Measurements from ENCODE around the gene TOR1AIP1.

TOR1AIP1 gene

DNA sequence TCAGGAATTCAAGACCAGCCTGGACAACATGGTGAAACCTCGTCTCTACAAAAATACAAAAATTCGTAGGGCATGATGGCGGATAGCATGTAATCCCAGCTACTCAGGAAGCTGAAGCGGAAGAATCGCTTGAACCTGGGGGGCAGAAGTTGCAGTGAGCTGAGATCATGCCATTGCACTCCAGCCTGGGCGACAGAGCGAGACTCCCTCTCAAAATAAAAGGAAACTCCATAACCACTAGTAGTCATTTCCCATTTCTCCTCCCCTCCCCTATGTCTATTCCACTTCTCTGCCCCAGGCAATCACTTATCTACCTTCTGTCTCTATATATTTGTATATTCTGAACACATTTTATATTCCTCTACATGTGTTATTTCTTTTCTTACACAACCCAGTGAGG, 68.6 kb downstream of the TOR1AIP1 start:
- TF ChIP-seq, protein P1, sequence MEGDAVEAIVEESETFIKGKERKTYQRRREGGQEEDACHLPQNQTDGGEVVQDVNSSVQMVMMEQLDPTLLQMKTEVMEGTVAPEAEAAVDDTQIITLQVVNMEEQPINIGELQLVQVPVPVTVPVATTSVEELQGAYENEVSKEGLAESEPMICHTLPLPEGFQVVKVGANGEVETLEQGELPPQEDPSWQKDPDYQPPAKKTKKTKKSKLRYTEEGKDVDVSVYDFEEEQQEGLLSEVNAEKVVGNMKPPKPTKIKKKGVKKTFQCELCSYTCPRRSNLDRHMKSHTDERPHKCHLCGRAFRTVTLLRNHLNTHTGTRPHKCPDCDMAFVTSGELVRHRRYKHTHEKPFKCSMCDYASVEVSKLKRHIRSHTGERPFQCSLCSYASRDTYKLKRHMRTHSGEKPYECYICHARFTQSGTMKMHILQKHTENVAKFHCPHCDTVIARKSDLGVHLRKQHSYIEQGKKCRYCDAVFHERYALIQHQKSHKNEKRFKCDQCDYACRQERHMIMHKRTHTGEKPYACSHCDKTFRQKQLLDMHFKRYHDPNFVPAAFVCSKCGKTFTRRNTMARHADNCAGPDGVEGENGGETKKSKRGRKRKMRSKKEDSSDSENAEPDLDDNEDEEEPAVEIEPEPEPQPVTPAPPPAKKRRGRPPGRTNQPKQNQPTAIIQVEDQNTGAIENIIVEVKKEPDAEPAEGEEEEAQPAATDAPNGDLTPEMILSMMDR (conservative IDR thresholded peaks at IDR 0.05; ENCODE audit: control insufficient read depth, insufficient read depth, low read depth, low read length), result no peak
- no peak overlapping the region for H3K4me3 ChIP-seq (ENCODE audit: control insufficient read depth, low read depth, low read length)
- DNase-seq (ENCODE audit: low read depth), result no peak

DNA sequence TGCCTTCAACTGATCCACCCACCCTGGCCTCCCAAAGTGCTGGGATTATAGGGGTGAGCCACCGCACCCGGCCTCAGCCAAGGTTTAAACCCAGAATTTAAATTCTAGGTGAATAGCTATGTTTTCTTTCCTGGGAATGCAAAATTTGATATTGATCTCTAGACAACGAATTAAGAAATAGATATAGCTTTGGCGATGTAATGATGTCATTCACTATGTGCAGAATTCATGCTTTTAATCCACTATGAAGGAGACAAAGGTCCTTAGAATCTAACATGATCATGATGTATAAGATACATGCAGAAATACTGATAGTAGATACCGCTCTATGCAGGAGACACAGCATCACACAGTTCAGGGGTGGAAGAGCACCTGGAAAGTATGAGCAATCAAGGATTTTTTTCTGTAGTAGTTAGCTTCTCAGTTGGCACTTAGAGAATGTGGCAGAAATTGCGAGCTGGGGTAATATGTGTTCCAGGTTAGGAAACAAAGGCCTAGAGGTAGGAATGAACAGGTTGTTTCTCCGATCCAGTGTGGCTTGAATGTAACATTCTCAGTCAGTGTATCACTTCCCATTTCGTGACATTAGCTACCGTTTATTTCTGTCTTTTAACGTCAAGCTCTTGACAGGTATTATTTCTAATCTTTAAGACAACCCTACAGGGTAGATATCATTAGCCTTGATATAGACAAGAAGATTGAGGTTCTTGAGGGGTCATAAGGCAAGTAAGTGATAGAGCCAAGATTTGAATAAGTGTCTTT, 69.5 kb downstream of the TOR1AIP1 start:
- TF ChIP-seq, protein P1 (conservative IDR thresholded peaks at IDR 0.05; ENCODE audit: control insufficient read depth, insufficient read depth, low read depth, low read length), result no peak
- no peak for DNase-seq (ENCODE audit: low read depth)
- H3K4me3 ChIP-seq (ENCODE audit: control insufficient read depth, low read depth, low read length), result no peak overlapping the region

DNA sequence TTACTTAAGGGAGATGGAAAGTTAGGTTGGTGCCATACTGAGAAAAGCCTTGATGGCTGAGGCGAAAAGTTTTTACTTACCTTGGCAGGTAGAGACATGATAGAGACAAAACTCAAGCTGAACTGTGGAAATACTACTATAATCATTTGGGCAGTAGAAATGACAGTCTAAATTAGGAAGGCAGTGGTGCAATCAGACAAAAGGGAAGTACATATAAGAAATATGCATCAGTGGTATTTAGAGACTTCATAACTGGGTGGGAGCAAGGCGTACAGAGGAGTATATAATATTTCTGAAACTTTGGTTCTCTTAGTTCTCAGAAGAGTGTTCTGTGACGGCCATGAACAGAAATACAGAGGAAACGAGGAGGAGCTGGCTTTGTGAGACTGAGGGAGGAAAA, 70.1 kb downstream of the TOR1AIP1 start:
- H3K4me3 ChIP-seq (ENCODE audit: control insufficient read depth, low read depth, low read length), result no peak overlapping the region
- TF ChIP-seq, protein P1 (conservative IDR thresholded peaks at IDR 0.05; ENCODE audit: control insufficient read depth, insufficient read depth, low read depth, low read length), result no peak
- no peak for DNase-seq (ENCODE audit: low read depth)

DNA sequence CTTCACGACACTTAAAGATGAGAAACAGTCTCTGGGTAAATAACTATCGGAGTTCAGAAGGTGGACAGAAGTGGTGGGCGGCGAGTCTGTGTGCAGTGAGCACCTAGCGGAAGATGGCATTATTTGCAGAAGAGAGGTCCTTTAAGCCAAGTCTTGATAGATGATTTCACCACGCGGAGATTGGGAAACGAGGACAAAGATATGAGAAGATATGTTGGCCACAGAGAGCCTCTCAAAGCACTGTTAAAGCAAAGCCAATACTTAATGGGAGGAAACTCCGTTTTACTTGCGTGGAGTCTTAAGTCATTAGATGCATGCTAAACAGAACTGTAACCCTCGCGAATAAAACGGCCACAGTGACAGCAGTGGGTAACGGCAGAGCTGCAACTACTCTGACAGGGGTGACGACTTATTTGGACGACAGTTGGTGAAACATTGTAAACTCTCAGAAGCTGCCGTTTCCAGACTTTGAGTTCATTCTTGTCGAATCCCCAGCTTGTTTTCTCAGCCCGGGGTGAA, 71.9 kb downstream of the TOR1AIP1 start:
- TF ChIP-seq, protein P1 (conservative IDR thresholded peaks at IDR 0.05; ENCODE audit: control insufficient read depth, insufficient read depth, low read depth, low read length), result peak; percentile 29
- peak; percentile 61 for DNase-seq (ENCODE audit: low read depth)

DNA sequence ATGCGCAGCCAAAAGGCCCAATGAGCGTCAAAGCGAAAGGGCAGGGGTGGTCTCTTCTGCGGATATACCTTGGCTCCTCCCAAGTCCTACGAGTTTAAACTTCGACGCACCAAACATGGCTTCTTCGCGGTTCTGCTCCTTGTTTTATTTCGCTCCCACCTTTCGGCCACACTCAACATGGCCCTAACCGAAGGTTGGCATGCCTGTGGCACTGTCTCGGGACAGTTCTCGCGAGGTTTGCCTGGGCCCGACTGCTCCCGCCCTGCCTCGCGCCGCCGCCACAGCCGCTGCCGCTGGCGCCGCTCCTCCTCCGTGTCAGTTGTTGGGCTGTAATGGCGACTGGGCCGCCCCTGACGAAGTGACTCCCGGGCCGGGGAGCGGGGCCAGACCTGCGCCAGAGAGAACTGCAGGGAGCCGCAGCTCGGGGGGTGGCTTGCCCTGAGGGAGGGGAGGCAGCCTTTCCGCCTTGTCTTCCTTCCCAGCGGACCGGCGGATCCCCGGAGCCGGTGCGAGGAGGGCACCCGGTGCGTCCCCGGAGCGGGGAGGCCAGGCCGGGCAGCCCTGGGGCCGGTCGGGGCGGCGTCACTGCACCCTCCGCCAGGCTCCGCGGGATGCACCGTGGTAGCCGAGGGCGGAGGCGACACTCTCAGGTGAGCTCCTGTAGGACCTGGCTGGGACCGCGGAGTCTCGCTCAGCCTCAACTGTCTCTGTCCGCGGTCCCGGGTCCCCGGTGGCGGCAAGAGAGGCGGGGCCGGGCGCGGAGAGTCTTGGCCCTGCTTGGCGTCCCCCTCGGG, 72.6 kb downstream of the TOR1AIP1 start, which contains the start of gene CEP350:
CEP350 (plus strand) TSS at position 318 of the 794 bp plus-strand sequence. CDS start 31,372 bp downstream, outside the sequence.
- peak; percentile 99 for DNase-seq (ENCODE audit: low read depth)
- peak within 1 kb of the TSS; percentile 74 for H3K4me3 ChIP-seq (ENCODE audit: control insufficient read depth, low read depth, low read length)
- TF ChIP-seq, protein P1 (conservative IDR thresholded peaks at IDR 0.05; ENCODE audit: control insufficient read depth, insufficient read depth, low read depth, low read length), result no peak

More for the DNA sequence above, 71.9 kb downstream of the TOR1AIP1 start:
- H3K4me3 ChIP-seq (ENCODE audit: control insufficient read depth, low read depth, low read length), result peak overlapping the region; percentile 74

DNA sequence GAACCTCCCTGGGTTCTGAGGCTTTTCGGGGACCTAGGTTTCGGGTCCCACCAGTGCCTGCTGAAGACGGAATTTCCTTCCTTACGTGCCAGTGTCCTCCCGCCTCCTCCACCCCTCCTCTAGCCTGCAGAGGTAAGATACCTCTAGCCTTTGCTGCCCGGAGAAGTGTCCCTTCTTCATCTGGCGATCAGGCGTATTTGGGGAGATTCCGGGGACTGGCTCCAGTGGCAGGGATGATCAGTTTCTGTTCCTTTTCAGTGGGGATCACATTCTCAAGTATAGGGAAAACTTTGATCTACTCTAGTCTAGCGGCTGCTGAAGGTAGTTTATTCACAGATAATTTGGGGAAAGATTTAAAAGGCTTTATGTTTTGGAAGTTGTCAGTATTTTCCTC, 73.2 kb downstream of the TOR1AIP1 start:
- peak; percentile 7 for DNase-seq (ENCODE audit: low read depth)
- TF ChIP-seq, protein P1 (conservative IDR thresholded peaks at IDR 0.05; ENCODE audit: control insufficient read depth, insufficient read depth, low read depth, low read length), result no peak

More for the DNA sequence above, 73.2 kb downstream of the TOR1AIP1 start:
- H3K4me3 ChIP-seq (ENCODE audit: control insufficient read depth, low read depth, low read length), result peak overlapping the region; percentile 74
